Activated effector memory CD4-positive, alpha-beta T cell treated with anti-CD3 and anti-CD28 coated beads, Interleukin-2, amount 50 U/mL, for 16 hours (primary cell): ENCODE measurements around the gene NLRP1.
A peak's percentile ranks its signal among the peaks of the same experiment; 100 is the strongest.

Experiments
- DNase-seq: peaks from one replicate; pipeline ENCODE4 v3.0.0-alpha.2; 2020

NLRP1 gene

DNA sequence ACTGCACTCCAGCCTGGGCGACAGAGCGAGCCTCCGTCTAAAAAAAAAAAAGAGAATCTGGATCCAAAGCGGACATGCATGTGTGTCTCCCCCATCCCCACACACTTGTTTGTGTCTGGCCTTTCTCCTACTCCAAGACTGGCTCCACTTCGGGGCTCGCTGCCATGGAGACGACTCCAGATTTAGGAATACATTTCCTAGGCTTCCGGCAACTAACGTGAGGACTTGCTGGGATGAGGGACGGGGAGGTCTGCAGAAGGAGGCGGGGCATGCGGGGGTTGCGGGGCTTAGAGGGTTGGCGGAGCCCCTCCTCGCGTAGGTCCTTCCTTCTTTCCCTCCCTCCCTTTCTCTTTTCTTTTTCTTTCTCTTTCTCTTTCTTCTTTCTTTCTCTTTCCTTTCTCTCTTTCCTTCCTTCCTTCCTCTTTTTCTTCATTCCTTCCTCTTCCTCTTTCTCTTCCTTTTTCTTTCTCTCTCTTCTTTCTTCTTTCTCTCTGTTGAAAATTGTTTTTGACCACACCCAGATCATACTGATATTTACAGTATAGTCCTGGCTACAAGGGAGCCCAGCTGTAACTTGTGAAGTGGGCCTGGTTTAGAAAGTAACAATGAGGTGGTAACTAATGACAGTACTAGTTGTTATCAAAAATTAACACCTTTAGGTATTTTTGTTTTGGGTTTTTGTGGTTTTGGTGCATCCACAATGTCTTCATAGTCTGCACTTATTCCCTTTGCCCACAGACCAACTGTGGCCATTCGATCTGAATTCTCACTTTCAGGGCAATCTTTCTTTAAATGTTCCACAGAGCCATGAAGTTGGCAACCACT, 72.7 kb downstream of the NLRP1 start:
- no peak for DNase-seq

GRCh38 chr17:5510771-5511170, 73.5 kb downstream of the NLRP1 start:
- DNase-seq: no peak

DNA sequence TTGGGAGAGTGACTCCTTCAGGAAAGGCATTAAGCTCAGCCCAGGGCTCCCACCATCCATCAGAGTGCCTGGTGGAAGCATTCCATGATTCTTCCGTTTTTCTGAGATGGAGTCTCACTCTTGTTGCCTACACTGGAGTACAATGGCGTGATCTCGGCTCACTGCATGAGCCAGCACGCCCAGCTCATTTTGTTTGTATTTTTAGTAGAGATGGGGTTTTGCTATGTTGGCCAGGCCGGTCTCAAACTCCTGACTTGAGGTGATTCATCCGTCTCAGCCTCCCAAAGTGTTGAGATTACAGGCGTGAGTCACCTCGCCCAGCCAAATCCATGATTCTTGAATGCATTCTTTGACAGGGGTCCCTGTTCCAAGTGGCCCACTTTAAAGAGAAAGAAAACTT, 74.8 kb downstream of the NLRP1 start:
- DNase-seq: no peak

GRCh38 chr17:5508810-5509209, 75.5 kb downstream of the NLRP1 start:
- no peak for DNase-seq

DNA sequence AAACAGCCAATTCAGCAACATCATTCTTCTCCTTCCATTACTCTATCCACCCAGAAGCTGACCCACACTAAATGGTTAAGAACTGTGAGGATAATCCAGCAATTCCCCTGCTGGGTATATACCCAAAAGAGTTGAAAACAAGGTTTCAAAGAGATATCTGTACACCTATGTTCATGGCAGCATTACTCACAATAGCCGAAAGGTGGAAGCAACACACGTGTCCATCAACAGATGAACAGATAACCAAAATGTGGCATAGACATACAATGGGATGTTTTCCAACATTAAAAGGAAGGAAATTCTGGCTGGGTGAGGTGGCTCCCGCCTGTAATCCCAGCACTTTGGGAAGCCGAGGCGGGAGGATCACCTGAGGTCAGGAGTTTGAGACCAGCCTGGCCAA, 78.0 kb downstream of the NLRP1 start:
- DNase-seq: no peak

- DNase-seq: no peak
Measured at GRCh38 chr17:5502552-5502951, 81.8 kb downstream of the NLRP1 start.

DNA sequence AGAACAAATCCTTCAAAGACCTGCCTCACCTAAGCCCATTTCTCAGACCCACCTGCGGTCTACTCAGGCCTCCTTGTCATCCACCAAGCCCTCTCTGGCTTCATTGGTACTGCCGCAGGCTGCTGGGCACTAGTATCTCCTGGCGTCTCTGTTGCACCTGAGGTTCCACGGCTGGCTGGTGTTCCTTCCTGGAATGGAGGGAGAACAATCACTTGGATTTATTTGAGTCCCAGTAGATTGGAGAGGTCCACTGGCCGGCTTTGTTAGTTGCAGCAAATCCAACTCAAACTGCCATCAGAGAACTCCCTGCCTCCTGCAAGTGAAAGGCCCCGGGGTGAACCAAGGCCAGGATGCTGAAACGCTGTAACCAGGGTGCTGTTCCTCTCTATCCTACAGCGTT, 82.6 kb downstream of the NLRP1 start:
- DNase-seq: no peak

DNA sequence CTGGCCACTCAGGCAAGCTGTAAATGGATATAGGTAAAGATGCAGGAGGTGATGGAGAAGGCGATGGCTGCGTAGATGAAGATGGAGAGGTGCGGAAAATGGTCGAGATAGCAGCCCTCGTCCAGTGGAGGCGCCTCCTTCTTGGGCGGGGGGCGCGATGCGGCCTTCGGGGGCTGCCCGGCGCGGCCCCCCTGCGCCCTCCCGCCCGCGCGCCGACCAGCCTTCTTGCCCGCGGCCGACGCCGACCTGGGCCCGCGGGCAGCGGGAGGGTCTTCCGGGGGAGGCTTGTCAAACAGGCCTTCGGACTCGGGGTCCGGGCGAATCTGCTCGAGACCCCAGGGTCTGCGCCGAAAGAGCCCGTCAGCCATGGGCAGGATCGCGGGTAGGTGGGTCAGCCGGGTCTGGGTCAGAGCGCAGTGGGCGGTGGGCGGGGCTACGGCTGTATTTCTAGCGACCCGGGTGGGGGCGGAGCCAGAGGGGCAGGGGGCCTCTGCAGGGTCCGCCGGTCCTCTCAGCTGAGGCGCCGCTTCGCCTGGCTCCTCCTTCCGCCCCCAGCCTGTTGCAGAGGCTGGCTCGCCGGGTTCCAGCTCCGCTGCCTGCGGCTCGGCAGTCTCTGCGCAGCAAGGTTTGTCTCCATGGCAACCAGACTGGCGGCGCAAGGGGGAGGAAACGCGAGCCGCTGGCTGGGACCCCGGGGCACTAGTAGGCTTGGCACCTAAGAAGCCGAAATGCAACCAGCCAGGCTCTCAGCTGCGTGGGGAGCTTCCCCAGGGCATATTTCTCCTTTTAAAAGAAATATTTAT, 83.5 kb downstream of the NLRP1 start:
- DNase-seq: peak; percentile 89

DNA sequence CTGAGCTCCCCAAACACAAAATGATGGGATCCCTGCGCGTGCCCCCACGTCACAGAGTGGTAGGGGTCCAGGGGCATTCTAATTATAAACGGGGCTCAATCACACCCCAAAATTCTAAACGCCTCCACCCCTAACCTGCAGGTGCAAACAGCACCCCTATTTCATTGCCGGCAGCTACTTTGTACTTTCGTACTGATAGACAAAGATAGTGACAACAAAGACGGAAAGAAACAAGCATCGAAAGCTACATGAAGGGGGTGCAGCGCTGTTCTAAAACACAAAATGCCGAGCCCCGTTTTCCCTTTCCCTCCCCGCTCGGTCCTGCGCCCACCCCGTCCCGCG, 84.1 kb downstream of the NLRP1 start:
- DNase-seq: no peak

DNA sequence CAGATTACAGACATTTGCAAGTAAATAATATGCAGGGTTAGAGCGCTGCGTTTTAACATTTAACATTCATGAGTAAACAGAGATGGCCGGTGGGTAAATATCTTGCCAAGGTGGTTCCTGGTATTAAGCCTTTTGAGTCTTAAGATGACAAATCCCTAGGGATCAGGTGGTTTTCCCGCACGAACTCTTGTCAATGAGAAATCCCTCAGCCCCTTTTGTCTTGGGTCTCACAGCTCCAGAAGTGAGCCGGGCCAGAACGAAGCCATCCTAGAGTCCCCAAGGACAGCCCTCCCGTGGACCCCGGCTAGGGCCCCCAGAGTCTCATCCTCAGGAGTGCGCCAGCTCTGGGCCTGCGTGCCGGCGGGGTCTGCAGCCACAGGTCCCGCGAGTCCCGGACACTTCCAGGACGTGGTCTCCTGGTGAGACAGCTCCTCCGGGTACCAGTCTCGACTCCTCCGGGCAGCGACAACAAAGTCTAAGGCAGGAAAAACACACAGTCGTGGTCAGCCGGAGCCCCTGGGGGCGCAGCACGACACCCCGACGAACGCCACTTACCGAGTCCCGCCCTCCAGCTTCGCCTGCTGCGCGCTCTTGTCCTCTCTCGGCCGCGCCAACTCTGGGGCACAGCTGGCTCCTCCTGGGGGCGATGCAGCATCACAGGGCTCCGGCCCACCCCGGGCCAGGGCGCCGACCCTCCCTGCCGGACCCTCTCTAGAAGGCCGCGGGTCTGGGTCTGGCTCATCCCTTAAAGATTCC, 84.7 kb downstream of the NLRP1 start:
- DNase-seq: no peak

- no peak for DNase-seq
Measured at GRCh38 chr17:5492970-5493369, 91.3 kb downstream of the NLRP1 start.

DNA sequence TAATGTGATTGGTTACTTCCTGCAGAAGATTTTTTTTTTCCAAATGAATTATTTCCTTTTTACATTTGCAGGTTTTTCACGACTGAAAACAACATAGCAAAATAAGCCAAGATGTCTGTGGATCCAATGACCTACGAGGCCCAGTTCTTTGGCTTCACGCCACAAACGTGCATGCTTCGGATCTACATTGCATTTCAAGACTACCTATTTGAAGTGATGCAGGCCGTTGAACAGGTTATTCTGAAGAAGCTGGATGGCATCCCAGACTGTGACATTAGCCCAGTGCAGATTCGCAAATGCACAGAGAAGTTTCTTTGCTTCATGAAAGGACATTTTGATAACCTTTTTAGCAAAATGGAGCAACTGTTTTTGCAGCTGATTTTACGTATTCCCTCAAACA, 95.6 kb downstream of the NLRP1 start:
- DNase-seq: no peak

- peak; percentile 99 for DNase-seq
Measured at GRCh38 chr17:5486206-5487124, 97.8 kb downstream of the NLRP1 start, which contains the start of gene MIS12. Gene MIS12 (plus strand): TSS chr17:5486566. CDS start chr17:5488863, 2,297 bp downstream.

GRCh38 chr17:5485270-5486205, 98.8 kb downstream of the NLRP1 start, which contains the start of gene DERL2:
Gene DERL2 (minus strand): TSS chr17:5486178. CDS start chr17:5486161, 17 bp downstream.
- no peak for DNase-seq

DNA sequence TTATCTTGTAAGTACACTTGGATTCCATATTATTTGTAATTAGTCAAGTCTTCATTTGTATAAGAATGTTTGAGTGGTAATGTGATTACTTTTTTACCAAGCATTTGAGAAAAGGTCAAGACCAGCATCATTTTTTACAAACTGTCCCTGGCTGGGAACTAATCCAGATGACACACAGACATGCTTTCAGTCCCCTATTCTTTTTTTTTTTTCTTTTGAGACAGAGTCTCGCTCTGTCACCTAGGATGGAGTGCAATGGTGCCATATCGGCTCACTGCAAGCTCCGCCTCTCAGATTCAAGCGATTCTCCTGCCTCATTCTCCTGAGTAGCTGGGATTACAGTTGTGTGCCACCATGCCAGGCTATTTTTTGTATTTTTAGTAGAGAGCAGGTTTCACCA, 102.9 kb downstream of the NLRP1 start:
- DNase-seq: no peak

DNA sequence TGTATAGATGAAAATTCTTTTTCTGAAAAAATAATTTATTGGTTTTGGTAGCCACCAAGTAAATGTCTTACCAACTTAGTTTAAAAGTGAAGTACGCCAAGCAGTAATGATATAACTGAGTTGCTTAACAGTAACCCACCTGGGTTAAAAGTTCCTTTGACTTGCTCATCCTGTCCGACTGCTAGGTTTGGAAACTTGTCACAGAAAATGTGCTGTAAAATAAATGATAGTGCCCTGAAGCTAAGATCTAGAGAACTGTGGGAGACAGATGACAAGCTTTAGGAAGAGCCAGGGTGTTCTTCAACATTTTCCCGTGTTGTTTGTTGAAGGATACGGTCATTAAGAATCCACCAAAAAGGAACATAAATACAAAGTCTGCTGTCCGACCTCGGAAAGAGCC, 103.3 kb downstream of the NLRP1 start:
- no peak for DNase-seq

- DNase-seq: no peak
Measured at GRCh38 chr17:5478992-5479391, 105.3 kb downstream of the NLRP1 start.

- no peak for DNase-seq
Measured at GRCh38 chr17:5473906-5474305, 110.4 kb downstream of the NLRP1 start.

DNA sequence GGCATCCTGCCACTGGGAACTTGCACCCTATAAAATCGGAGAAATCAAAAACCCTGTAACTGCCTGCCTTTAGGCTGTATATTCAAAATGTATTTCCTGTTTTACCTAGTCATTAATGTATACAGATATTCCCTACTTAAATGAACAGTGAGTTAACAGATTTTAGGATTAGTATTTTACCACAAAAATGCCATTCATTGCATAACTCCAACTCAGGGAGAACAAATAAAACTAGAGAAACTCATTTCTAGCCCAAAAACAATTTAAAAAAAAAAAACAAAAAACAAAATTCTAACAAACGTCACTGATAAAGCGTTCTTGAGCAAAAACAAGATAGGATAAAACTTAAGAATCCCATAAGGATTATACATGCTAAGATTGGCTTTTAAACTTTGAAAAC, 111.8 kb downstream of the NLRP1 start:
- no peak for DNase-seq

DNA sequence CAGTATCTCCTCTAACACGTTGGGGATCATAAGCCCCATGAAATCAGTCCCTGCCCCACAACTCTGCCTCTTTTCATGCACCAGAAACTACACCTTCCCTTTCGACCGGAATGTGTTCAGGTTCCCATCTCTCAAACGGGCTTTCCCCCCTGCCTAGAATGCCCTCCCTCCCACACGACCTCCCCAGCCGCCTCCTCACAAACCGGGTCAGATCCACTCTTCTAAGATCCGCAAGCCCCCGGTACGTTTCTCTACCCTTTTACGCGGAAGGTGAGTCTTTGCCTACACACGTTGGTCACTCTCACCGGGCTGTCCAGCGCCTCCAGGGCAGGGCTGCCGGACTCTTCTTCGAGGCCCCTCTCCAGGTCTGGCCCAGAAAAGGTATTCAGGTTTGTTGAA, 116.2 kb downstream of the NLRP1 start:
- peak; percentile 70 for DNase-seq

GRCh38 chr17:5467416-5467815, 116.9 kb downstream of the NLRP1 start:
- DNase-seq: no peak
